Spleen (tissue), 11 donors: ENCODE measurements around the gene DNPEP. TPM values are rescaled to one million over a fixed set of nuclear protein-coding genes. Genes with fewer than 3 reads are reported as not detected.

Experiments
- DNase-seq: peaks from one replicate; pipeline ENCODE4 v3.0.0-alpha.2; 2020
- H3K27ac ChIP-seq, 8 donors: fragments of 200-600 bp; sonication (generic) in 7 of 8; 1 replicate in 4 of 8; 2 replicates in 4 of 8; pipeline versions ENCODE4 v1.5.0 to v1.8.0; 2016 to 2021; ENCODE audit warnings: inconsistent platforms in 4 of 8, mild to moderate bottlenecking in 4 of 8, moderate library complexity in 1 of 8
- H3K27me3 ChIP-seq, 7 donors: fragments of 200-600 bp; sonication (generic) in 6 of 7; replicated peaks in 1 of 7; 1 replicate in 4 of 7; 2 replicates in 3 of 7; pipeline versions ENCODE4 v1.5.0 to v1.8.0; 2016 to 2021; ENCODE audit warnings: inconsistent platforms in 3 of 7, mild to moderate bottlenecking in 1 of 7
- H3K36me3 ChIP-seq, 6 donors: fragments of 200-600 bp; sonication (generic) in 5 of 6; 1 replicate in 4 of 6; 2 replicates in 2 of 6; pipeline versions ENCODE4 v1.5.0 to v1.8.0; 2016 to 2021; ENCODE audit warnings: inconsistent platforms in 2 of 6
- H3K4me1 ChIP-seq, 6 donors: fragments of 200-600 bp; sonication (generic) in 5 of 6; 1 replicate in 3 of 6; 2 replicates in 3 of 6; pipeline versions ENCODE4 v1.5.0 to v1.8.0; 2016 to 2021; ENCODE audit warnings: inconsistent platforms in 3 of 6
- H3K4me3 ChIP-seq, 8 donors: fragments of 200-600 bp; sonication (generic) in 7 of 8; 1 replicate in 4 of 8; 2 replicates in 4 of 8; pipeline versions ENCODE4 v1.5.0 to v1.8.0; 2016 to 2021; ENCODE audit warnings: inconsistent platforms in 4 of 8, mild to moderate bottlenecking in 4 of 8, moderate library complexity in 2 of 8
- H3K9me3 ChIP-seq, 8 donors: fragments of 200-600 bp; sonication (generic) in 7 of 8; 1 replicate in 4 of 8; 2 replicates in 4 of 8; pipeline versions ENCODE4 v1.5.0 to v1.8.0; 2016 to 2021; ENCODE audit warnings: inconsistent platforms in 4 of 8
- CTCF ChIP-seq, 11 experiments: fragments of 200-600 bp in 7 of 11; fragments of 450-650 bp in 4 of 11; sonication (generic) in 4 of 11; IDR thresholded peaks in 8 of 11; conservative IDR thresholded peaks in 3 of 11; 1 replicate in 7 of 11; 2 replicates in 4 of 11; pipeline versions ENCODE4 v1.4.0 to v1.8.0; 2016 to 2021; ENCODE audit warnings: antibody characterized with exemption in 11 of 11, inconsistent platforms in 4 of 11, mild to moderate bottlenecking in 1 of 11
- POLR2A ChIP-seq, 3 donors: fragments of 450-650 bp; IDR thresholded peaks; one replicate each; pipeline ENCODE4 v1.5.1; 2017; ENCODE audit warnings: antibody characterized with exemption in 3 of 3, mild to moderate bottlenecking in 1 of 3
- POLR2AphosphoS5 ChIP-seq, 3 donors: sonication (generic); formaldehyde crosslinking; IDR thresholded peaks; one replicate each; pipeline ENCODE4 v1.5.1; 2017; ENCODE audit warnings: antibody characterized with exemption in 3 of 3
- WGBS, 5 donors: extraction: QIAGEN DNeasy Blood & Tissue Kit in 3 of 5; methylation state at CpG; one replicate each; pipeline versions ENCODE4 v1.1.5 to v1.1.7; 2013 to 2018; 5-methylcytosine and 5-hydroxymethylcytosine counted together
- intact Hi-C: fragments of 100-400 bp; cut with DNase I; formaldehyde crosslinking; loops from one replicate; pipeline ENCODE4 v1.15.0; 2023; ENCODE audit warnings: low total_unique reads
- polyA plus RNA-seq, 3 donors: library from polyadenylated mRNA; stranded (reverse); fragments of 200-250 nt; gene quantifications; one replicate each; pipeline ENCODE4 v1.2.1, GENCODE V29; 2013
- total RNA-seq, 7 donors: library from RNA; depleted of rRNA in 3 of 7; stranded (reverse); fragments of >200 nt in 3 of 7; fragmentation: NEBNext Ultra II Directional in 4 of 7; extraction: Animal tissue kit (Norgen Biotek cat#: 25700) in 4 of 7; gene quantifications; one replicate each; pipeline versions ENCODE4 v1.1.0 to v1.2.1, GENCODE V29; 2016 to 2021
- donor health status: healthy with polysubstance abuse.
- donor health status: DM: no; HTN: no; CAD: no; lungs with moderate emphysema.
- donor health status: DM: no; HTN: no; CAD: no.
- donor health status: Bipolar disorder and iron deficiency.
- donor health status: healthy.
- donor health status: DM: no; HTN: no; CAD: no.
- donor health status: DM: yes; HTN: yes; CAD: no.

The DNPEP gene
- total and polyA plus RNA-seq, 10 donors, result 46.7 to 92.8 (median 62.8) TPM

- intact Hi-C loops, result no loop called here
- no peak for DNase-seq
- WGBS, 5 donors, result 14 to 29% (median 19%) methylated on average over 33 to 39 of the region's 39 CpGs
- Histone ChIP-seq H3K27ac (no peak overlapping the region), H3K4me3 (no peak overlapping the region), H3K36me3 (no peaks in the 10 kb centered on the region), H3K27me3 (peaks cover 3 to 83% (median 36%) of the 10 kb centered on the region in 7 donors), H3K4me1 (peaks cover 0 to 3% (median 0%) of the 10 kb centered on the region in 6 donors), H3K9me3 (peaks cover 0 to 18% (median 14%) of the 10 kb centered on the region in 8 donors)
- TF ChIP-seq POLR2AphosphoS5 (IDR thresholded peaks at IDR 0.05) (peak in 1 of 3 donors; percentile 19), POLR2A (IDR thresholded peaks at IDR 0.05) (no peak), CTCF (IDR thresholded peaks at IDR 0.05 in 8 of 11, conservative IDR thresholded peaks at IDR 0.05 in 3 of 11) (no peak)
Observed at GRCh38 chr2:219331560-219332213, 56.0 kb downstream of the DNPEP start.

- Histone ChIP-seq H3K9me3 (no peaks in the 10 kb centered on the region), H3K4me1 (peaks cover 0 to 3% (median 0%) of the 10 kb centered on the region in 6 donors), H3K27ac (no peak overlapping the region), H3K4me3 (no peak overlapping the region), H3K27me3 (peaks cover 3 to 87% (median 16%) of the 10 kb centered on the region in 7 donors), H3K36me3 (no peaks in the 10 kb centered on the region)
- WGBS, 5 donors, result 47 to 64% (median 56%) methylated on average over 2 of the region's 2 CpGs
- DNase-seq, result no peak
- intact Hi-C loops, result no loop called here
- TF ChIP-seq CTCF (IDR thresholded peaks at IDR 0.05 in 8 of 11, conservative IDR thresholded peaks at IDR 0.05 in 3 of 11), result no peak
- TF ChIP-seq POLR2AphosphoS5 (IDR thresholded peaks at IDR 0.05), result no peak
- no peak for TF ChIP-seq POLR2A (IDR thresholded peaks at IDR 0.05)
Observed at GRCh38 chr2:219327719-219328118, 60.0 kb downstream of the DNPEP start.

GRCh38 chr2:219325657-219326315 lies 61.9 kb downstream of the DNPEP start:
- Histone ChIP-seq H3K36me3 (no peaks in the 10 kb centered on the region), H3K27me3 (peaks cover 0 to 84% (median 0%) of the 10 kb centered on the region in 7 donors), H3K4me1 (peaks cover 0 to 6% (median 0%) of the 10 kb centered on the region in 6 donors), H3K4me3 (no peak overlapping the region), H3K9me3 (no peaks in the 10 kb centered on the region), H3K27ac (no peak overlapping the region)
- DNase-seq, result no peak
- TF ChIP-seq CTCF (IDR thresholded peaks at IDR 0.05 in 8 of 11, conservative IDR thresholded peaks at IDR 0.05 in 3 of 11), result no peak
- no peak for TF ChIP-seq POLR2A (IDR thresholded peaks at IDR 0.05)
- TF ChIP-seq POLR2AphosphoS5 (IDR thresholded peaks at IDR 0.05), result no peak
- intact Hi-C loops, result no loop called here
- WGBS, 5 donors, result 54 to 63% (median 58%) methylated on average over 9 of the region's 9 CpGs

- Histone ChIP-seq H3K9me3 (no peaks in the 10 kb centered on the region), H3K27ac (no peak overlapping the region), H3K4me1 (peaks cover 0 to 10% (median 2%) of the 10 kb centered on the region in 6 donors), H3K36me3 (no peaks in the 10 kb centered on the region), H3K4me3 (no peak overlapping the region), H3K27me3 (peaks cover 0 to 84% (median 0%) of the 10 kb centered on the region in 7 donors)
- DNase-seq, result no peak
- intact Hi-C loops, result no loop called here
- WGBS, 5 donors, result 81 to 90% (median 89%) methylated on average over 4 of the region's 4 CpGs
- TF ChIP-seq CTCF (IDR thresholded peaks at IDR 0.05 in 8 of 11, conservative IDR thresholded peaks at IDR 0.05 in 3 of 11) (no peak), POLR2AphosphoS5 (IDR thresholded peaks at IDR 0.05) (no peak), POLR2A (IDR thresholded peaks at IDR 0.05) (no peak)
Observed at GRCh38 chr2:219325136-219325535, 62.6 kb downstream of the DNPEP start.
